Activated CD8-positive, alpha-beta memory T cell treated with anti-CD3 and anti-CD28 coated beads, Interleukin-2, amount 50 U/mL, for 48 hours (primary cell): Measurements from ENCODE around the gene CIB2.

Source experiments
- DNase-seq: peaks from one replicate; pipeline ENCODE4 v3.0.0-alpha.2; 2020

CIB2 gene

DNA sequence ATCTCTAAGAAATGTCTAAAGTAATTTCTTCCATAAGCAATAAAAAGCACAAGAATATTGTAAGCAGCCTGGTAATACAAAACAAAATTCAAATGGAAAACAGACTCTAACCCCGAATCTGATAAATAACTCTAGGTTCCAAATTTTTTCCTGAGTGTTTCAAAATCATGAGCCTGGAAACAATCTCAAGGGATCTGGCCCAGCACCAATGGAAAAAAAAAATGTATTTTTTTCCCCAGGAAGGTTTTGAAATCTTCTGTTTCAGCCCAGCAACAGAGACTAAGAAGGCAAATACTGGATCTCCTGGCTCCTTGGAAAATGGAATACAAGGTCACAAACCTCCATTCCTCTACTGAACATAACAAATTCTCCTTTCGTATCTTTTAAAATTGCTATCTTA is 66.7 kb downstream of the CIB2 start:
- no peak for DNase-seq

DNA sequence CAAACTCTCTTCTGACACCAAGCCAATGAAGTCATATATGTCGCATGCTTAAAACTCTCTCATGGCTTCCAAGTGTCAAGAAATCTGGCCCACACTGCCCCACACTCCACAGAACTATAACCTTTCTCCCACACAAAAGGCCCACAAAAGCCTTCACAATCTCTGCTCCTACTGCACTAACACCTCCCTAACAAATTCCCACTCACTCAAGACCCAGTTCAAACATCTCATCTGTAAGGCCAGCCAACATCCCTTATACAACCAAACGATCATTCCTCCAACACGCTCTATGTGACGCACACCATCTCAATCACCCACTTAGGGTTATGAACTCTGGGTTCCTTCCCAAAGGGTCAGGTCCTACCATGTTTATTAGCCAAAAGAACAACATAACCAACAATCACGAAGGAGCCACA is 67.3 kb downstream of the CIB2 start:
- DNase-seq = no peak

DNA sequence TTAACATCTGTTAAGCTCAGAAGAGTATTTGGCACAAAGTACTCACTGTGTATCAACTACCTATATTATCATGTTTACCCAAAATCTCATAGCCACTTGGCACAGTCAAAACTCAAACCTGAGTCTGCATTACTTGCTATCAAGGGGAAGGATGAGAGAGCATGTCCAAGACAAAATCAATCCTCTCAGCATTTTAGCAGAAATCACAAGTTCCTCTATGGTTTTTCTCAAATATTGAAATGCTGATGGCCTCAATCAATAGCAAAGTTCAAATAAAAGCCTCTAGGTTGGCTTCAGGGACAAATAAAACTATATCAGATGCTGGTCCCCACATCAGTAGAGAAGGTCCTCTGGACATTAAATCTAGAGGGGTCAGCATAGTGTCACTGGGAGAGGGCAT is 68.0 kb downstream of the CIB2 start:
- DNase-seq = no peak

GRCh38 chr15:78061963-78062427 is 69.2 kb downstream of the CIB2 start:
- no peak for DNase-seq

- no peak for DNase-seq
Observed at GRCh38 chr15:78060232-78060631, 71.0 kb downstream of the CIB2 start.

- DNase-seq = no peak
Observed at GRCh38 chr15:78059110-78059839, 72.0 kb downstream of the CIB2 start.

DNA sequence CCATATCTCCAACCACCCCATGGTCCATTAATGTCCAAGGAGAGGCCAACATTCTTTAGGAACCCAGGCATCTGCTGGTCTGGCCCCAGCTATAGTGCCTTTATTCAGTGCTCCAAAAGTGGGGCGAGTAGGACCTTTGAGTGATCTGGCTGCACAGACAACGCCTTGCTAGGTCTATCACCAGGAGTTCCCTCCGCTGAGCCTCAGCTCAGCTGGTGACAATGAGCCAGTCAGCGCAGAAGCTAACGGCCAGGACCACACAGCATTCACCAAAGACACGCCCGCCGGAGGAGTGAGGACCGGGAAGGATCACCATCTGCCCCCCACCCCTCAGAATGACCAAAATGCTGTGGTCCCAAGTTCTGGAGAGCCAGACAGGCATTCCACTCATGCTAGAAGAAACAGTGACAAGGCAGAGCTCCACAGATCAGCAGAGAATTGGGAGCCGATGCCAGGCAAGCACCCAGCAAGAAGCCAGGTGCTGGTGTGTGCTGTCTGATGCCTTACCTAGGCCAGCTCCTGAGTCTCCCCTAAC is 72.8 kb downstream of the CIB2 start:
- no peak for DNase-seq

GRCh38 chr15:78057803-78058202 is 73.4 kb downstream of the CIB2 start:
- no peak for DNase-seq

DNA sequence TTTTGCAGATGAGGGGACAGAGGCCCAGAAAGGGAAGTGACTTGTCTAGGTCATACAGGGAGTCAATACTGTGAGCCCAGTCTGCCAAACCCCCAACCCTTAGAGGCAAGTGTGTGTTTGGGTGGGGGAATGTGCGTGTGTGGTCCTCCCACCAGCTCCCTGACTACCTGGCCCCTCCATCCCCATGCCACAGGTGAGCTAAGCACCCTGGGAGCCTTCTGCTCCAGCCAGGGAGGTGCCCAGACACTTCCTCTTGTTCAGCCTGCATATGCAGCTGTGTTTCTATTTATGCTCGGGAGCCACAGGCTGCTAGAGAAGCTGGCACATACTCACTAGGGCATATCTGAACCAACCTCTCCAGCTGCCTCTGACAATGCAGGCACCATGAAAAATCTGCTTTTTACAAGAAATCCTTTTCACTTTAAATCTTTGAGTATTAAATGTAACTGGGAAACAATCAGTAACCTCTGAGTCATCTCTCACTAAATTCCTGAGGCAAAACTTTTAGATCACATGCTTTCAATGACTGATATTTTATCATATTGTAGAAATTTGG is 74.5 kb downstream of the CIB2 start:
- peak; percentile 49 for DNase-seq

GRCh38 chr15:78055919-78056713 is 75.1 kb downstream of the CIB2 start:
- peak; percentile 51 for DNase-seq

DNA sequence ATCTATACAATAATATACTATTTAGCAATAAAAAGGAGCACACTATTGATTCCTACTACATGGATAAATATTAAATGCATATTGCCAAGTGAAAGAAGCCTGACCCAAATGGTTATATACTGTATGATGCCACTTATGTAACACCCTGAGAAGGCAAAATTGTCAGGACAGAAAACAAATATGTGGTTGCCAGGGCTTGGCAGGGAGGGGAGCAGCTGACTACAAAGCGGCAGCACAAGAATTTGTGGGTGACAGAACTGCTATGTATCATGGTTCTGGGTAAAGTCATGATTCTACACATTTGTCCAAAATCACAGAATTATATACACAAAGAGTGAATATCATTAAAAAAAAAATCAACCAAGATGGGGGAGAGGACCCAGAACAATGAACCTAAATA is 76.3 kb downstream of the CIB2 start:
- no peak for DNase-seq
